ENCODE data around the gene STX1A. TPM values are rescaled to one million over a fixed set of nuclear protein-coding genes. Genes with fewer than 3 reads are reported as not detected.

STX1A gene
- total RNA-seq, 1 experiment from 2014 or later: 24.2 TPM

DNA sequence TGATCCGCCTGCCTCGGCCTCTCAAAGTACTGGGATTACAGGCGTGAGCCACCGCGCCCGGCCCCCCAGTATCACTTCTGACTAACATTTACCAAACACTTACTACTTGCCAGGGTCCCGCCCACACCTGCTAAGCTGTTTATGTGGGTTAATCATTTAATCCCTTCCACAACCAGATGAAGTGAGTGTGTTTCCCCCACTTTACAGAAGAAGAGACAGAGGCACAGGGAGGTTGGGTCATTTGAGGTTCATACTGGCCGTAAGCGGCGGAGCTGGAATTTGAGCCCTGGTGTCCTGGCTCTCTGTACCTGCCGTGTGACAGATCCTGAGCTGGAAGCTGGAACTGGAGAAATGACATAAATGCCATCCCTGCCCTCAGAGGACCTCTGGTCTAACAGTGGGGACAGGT is 66.9 kb downstream of the STX1A start:
- DNase-seq (ENCODE audit: unreplicated experiment): no peak
- no peak overlapping the region for H3K27ac Mint-ChIP-seq (ENCODE audit: low read depth, unreplicated experiment)
- TF ChIP-seq, protein P1, sequence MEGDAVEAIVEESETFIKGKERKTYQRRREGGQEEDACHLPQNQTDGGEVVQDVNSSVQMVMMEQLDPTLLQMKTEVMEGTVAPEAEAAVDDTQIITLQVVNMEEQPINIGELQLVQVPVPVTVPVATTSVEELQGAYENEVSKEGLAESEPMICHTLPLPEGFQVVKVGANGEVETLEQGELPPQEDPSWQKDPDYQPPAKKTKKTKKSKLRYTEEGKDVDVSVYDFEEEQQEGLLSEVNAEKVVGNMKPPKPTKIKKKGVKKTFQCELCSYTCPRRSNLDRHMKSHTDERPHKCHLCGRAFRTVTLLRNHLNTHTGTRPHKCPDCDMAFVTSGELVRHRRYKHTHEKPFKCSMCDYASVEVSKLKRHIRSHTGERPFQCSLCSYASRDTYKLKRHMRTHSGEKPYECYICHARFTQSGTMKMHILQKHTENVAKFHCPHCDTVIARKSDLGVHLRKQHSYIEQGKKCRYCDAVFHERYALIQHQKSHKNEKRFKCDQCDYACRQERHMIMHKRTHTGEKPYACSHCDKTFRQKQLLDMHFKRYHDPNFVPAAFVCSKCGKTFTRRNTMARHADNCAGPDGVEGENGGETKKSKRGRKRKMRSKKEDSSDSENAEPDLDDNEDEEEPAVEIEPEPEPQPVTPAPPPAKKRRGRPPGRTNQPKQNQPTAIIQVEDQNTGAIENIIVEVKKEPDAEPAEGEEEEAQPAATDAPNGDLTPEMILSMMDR (IDR thresholded peaks at IDR 0.05; ENCODE audit: unreplicated experiment): no peak
- BruUV-seq (replicated peaks): no TSS peak
- no peaks in the 10 kb centered on the region for H3K9me3 Mint-ChIP-seq (ENCODE audit: unreplicated experiment)
- ChIA-PET CTCF (interaction anchor here (1.1 to 1.3 kb wide), 3 partner anchors 12 to 39 kb away, joined by 3 to 5 read pairs (median 3); partner anchors contain the start of gene VPS37D), POLR2A (no interaction called here)
- no peak overlapping the region for H3K4me3 Mint-ChIP-seq (ENCODE audit: unreplicated experiment)
- peaks cover 39% of the 10 kb centered on the region for H3K27me3 Mint-ChIP-seq (ENCODE audit: insufficient read depth, unreplicated experiment)
- H3K4me1 Mint-ChIP-seq (ENCODE audit: insufficient read depth, unreplicated experiment): peaks cover 10% of the 10 kb centered on the region
- H3K36me3 Mint-ChIP-seq (ENCODE audit: insufficient read depth, unreplicated experiment): no peaks in the 10 kb centered on the region
- intact Hi-C loops (cut with micrococcal nuclease): no loop called here

GRCh38 chr7:73650524-73650923 is 68.9 kb downstream of the STX1A start:
- Mint-ChIP-seq H3K9me3 (ENCODE audit: unreplicated experiment) (no peaks in the 10 kb centered on the region), H3K4me3 (ENCODE audit: unreplicated experiment) (no peak overlapping the region), H3K27me3 (ENCODE audit: insufficient read depth, unreplicated experiment) (peaks cover 39% of the 10 kb centered on the region), H3K4me1 (ENCODE audit: insufficient read depth, unreplicated experiment) (peaks cover 16% of the 10 kb centered on the region), H3K27ac (ENCODE audit: low read depth, unreplicated experiment) (no peak overlapping the region), H3K36me3 (ENCODE audit: insufficient read depth, unreplicated experiment) (no peaks in the 10 kb centered on the region)
- CTCF ChIA-PET: interaction anchor here (0.8 kb wide), 1 partner anchor 44 kb away, joined by 3 read pairs; no protein-coding TSS in a partner anchor
- intact Hi-C loops (cut with micrococcal nuclease): no loop called here
- DNase-seq (ENCODE audit: unreplicated experiment): no peak
- TF ChIP-seq, protein P1 (IDR thresholded peaks at IDR 0.05; ENCODE audit: unreplicated experiment): no peak
- POLR2A ChIA-PET: no interaction called here
- no TSS peak for BruUV-seq (replicated peaks)

- H3K27me3 Mint-ChIP-seq (ENCODE audit: insufficient read depth, unreplicated experiment): peaks cover 39% of the 10 kb centered on the region
- ChIA-PET POLR2A (no interaction called here), CTCF (interaction anchor here (0.7 to 0.8 kb wide), 2 partner anchors 43 to 166 kb away, joined by 3 to 4 read pairs; no protein-coding TSS in a partner anchor)
- H3K4me3 Mint-ChIP-seq (ENCODE audit: unreplicated experiment): no peak overlapping the region
- H3K4me1 Mint-ChIP-seq (ENCODE audit: insufficient read depth, unreplicated experiment): peaks cover 16% of the 10 kb centered on the region
- TF ChIP-seq, protein P1 (IDR thresholded peaks at IDR 0.05; ENCODE audit: unreplicated experiment): no peak
- H3K27ac Mint-ChIP-seq (ENCODE audit: low read depth, unreplicated experiment): no peak overlapping the region
- BruUV-seq (replicated peaks): no TSS peak
- H3K36me3 Mint-ChIP-seq (ENCODE audit: insufficient read depth, unreplicated experiment): no peaks in the 10 kb centered on the region
- intact Hi-C loops (cut with micrococcal nuclease): no loop called here
- no peak for DNase-seq (ENCODE audit: unreplicated experiment)
- no peaks in the 10 kb centered on the region for H3K9me3 Mint-ChIP-seq (ENCODE audit: unreplicated experiment)
Observed at GRCh38 chr7:73649576-73649975, 69.9 kb downstream of the STX1A start.

Small RNAs within 50 kb of the gene (microRNA-seq; reads per million reads assigned to microRNA genes)
- gene MIR4284: not detected

Other genes with a start within 250 kb of the STX1A start
- 84.0 and 86.7 TPM in 2 replicates for gene BAZ1B, start 197.4 kb downstream of the STX1A start, total RNA-seq (2022)
- gene BCL7B, start 162.0 kb downstream of the STX1A start, total RNA-seq (2022): 66.5 and 73.3 TPM in 2 replicates
- gene TBL2, start 141.1 kb downstream of the STX1A start, total RNA-seq (2022): 44.0 and 47.0 TPM in 2 replicates
- gene MLXIPL, start 95.1 kb downstream of the STX1A start, total RNA-seq (2022): 1.5 TPM in 1 of 2 replicates, not detected in the other
- 0.44 and 1.3 TPM in 2 replicates for gene VPS37D, start 51.8 kb downstream of the STX1A start, total RNA-seq (2022)
- gene DNAJC30, start 36.2 kb downstream of the STX1A start, total RNA-seq (2022): 11.0 and 11.4 TPM in 2 replicates
- 71.5 and 81.9 TPM in 2 replicates for gene BUD23, start 36.1 kb downstream of the STX1A start, total RNA-seq (2022)
- 15.3 and 18.9 TPM in 2 replicates for gene ABHD11, start 19.1 kb upstream of the STX1A start, total RNA-seq (2022)
- gene CLDN3, start 50.6 kb upstream of the STX1A start, total RNA-seq (2022): not detected in 2 replicates
- 0.22 and 0.28 TPM in 2 replicates for gene CLDN4, start 111.3 kb upstream of the STX1A start, total RNA-seq (2022)
- gene METTL27, start 122.8 kb upstream of the STX1A start, total RNA-seq (2022): 4.4 and 7.3 TPM in 2 replicates
- gene TMEM270, start 141.5 kb upstream of the STX1A start, total RNA-seq (2022): not detected in 2 replicates

All from MCF 10A (cell line).